GM08714 (cell line): Measurements from ENCODE around the gene MMD.

ENCODE experiments used
- H3K4me3 ChIP-seq: fragments of 200-500 bp; sonication (Bioruptor generic); 2 replicates; pipeline ENCODE4 v1.5.1; 2014; ENCODE audit warnings: mild to moderate bottlenecking, low read length, inconsistent platforms
- ZNF274 ChIP-seq: IDR thresholded peaks from 2 replicates; pipeline ENCODE4 v1.6.1; 2012; ENCODE audit warnings: mild to moderate bottlenecking, low read depth, low read length

Gene MMD

DNA sequence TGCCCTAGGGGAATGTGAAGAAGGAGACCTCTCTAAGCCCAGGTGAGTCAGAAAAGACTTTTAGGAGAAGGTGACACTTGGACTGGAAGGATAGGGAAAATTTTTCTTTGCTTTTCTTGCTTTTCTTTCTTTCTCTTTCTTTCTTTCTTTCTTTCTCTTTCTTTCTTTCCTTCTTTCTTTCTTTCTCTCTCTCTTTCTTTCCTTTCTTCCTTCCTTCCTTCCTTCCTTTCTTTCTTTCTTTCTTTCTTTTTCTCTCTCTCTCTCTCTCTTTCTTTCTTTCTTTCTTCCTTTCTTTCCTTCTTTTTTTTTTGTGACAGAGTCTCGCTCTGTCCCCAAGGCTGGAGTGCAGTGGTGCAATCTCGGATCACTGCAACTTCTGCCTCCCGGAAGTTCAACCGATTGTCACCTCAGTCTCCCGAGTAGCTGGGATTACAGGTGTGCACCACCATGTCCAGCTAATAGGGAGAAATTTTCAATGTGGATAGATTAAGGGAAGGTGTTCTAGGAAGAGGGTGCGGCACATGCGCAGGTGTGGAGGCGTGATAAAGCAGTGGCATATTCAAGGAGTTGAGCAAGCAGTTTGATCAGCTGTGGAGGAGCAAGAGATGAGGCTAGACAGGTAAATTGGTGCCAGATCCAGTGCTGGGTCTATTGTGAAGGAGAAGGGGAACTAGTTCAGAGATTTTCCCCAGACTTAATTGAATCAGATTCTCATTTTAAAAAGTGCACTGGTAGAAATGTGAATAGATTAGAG lies 40.4 kb downstream of the MMD start:
- no peak for TF ChIP-seq ZNF274
- H3K4me3 ChIP-seq: no peak overlapping the region

- no peak for TF ChIP-seq ZNF274
- no peak overlapping the region for H3K4me3 ChIP-seq
Observed at GRCh38 chr17:55377671-55378275, 43.9 kb downstream of the MMD start.

DNA sequence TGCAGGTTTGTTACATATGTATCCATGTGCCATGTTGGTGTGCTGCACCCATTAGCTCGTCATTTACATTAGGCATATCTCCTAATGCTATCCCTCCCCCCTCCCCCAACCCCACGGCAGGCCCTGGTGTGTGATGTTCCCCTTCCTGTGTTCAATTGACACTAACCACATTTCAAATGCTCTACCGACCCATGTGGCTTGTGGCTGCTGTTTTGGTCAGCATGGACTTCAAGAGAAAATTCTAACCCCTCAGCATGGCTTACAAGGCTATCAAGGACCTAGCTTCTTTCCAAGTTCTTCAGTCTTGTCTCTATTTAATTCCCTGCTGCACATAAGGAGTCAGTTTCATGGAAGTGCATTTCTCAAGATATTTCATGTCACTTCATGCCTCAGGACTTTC lies 52.9 kb downstream of the MMD start:
- no peak overlapping the region for H3K4me3 ChIP-seq
- no peak for TF ChIP-seq ZNF274

DNA sequence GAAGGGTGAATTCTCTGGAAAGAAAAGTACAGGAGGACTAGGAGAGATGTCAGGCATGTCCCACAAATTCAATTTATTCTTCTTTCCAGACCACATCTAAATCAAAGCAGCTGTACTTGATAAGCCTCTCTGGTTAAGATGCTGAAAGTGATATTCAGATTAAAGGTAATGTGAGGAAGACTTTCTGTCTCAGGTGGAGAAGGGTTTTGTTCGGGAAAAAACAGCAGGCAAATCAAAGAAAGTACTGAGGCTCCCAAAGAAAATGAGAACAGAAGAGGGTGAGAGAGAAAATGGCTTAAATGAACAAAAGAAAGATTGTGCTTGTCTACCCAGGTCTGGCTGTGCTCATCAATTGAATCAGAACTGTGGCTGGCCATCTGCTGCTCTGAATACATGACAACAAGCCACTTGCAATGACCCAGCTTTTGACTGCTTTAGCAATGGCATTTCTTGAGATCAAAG lies 55.6 kb downstream of the MMD start:
- H3K4me3 ChIP-seq: no peak overlapping the region
- no peak for TF ChIP-seq ZNF274

DNA sequence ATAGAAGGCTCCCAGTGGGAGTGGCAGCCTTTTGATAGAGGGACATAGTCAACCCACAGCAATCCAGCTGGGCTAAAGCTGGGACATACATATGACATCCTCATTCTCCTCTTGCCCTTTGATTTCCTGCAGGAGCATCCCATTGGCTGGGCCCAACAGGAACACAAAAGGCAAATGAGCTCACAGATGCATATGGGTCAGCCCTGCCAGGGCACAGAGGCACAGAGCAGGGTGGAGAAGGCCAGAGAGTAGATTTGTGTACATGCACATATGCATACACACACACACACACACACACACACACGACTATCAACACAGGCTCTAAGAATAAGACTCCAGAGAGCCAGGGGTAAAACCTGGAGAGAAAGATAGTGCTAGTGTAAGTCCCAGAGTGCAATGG lies 58.6 kb downstream of the MMD start:
- no peak overlapping the region for H3K4me3 ChIP-seq
- TF ChIP-seq ZNF274: no peak

GRCh38 chr17:55360971-55361370 lies 60.7 kb downstream of the MMD start:
- H3K4me3 ChIP-seq: no peak overlapping the region

GRCh38 chr17:55356434-55357328 lies 65.0 kb downstream of the MMD start:
- no peak overlapping the region for H3K4me3 ChIP-seq
- no peak for TF ChIP-seq ZNF274

More at GRCh38 chr17:55360971-55361370, 60.7 kb downstream of the MMD start:
- no peak for TF ChIP-seq ZNF274

DNA sequence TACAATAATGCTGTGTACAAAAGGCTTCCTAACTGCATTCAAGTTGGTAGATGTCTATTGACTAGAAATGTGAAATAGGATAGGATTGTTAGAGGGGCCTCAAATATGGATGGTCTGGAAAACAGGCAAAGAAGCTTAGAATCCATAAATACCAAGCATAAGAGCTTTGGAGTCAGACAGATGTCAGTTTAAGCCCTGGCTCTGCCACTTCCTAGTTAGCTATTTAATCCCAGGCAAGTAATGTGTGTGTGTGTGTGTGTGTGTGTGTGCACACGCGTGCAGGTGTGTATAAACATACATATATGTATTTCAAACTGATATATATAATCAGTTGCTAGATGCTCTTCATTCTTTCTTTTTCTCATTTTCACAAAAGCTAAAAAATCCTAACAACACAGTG lies 66.7 kb downstream of the MMD start:
- TF ChIP-seq ZNF274: no peak

GRCh38 chr17:55354010-55354409 lies 67.6 kb downstream of the MMD start:
- TF ChIP-seq ZNF274: no peak
- no peak overlapping the region for H3K4me3 ChIP-seq

More for the DNA sequence above, 66.7 kb downstream of the MMD start:
- no peak overlapping the region for H3K4me3 ChIP-seq

DNA sequence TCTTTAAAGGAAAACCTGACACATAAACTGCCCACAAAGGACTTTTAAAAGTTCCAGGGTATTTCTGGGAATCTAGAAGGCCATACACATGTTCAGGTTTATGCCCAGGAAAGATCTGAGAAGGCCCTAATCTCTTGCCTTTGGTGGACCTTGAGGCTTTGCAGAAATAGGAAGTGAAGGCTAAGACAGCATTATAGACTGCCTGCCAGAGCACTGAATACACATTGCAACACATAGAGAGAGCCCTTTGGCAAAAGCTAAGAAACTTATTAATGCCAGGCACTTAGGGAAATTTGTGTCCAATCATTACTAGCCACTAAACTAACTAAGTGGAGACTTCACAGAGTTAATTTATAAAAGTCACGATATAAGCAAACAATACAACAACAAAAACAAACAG lies 70.4 kb downstream of the MMD start:
- H3K4me3 ChIP-seq: no peak overlapping the region
- no peak for TF ChIP-seq ZNF274

DNA sequence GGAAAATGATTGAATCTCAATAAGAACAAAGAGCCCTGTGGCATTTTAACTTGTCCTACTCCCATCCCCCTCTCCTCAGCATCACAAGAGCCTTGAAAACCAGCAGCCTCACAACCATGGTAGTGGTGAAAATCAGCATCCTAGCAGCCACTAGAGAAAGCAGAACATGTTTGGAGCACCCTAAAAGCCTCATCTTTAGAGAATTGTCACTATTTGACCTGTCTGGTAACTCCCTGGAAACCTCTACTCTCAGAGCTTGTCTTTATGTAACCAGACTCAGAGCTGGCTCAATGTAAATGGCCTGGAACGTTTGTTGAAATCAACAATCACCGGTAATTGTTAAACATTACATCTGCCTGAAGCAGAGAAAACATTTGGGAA lies 70.8 kb downstream of the MMD start:
- TF ChIP-seq ZNF274: no peak
- H3K4me3 ChIP-seq: no peak overlapping the region

GRCh38 chr17:55348749-55349354 lies 72.8 kb downstream of the MMD start:
- no peak for TF ChIP-seq ZNF274
- H3K4me3 ChIP-seq: no peak overlapping the region

DNA sequence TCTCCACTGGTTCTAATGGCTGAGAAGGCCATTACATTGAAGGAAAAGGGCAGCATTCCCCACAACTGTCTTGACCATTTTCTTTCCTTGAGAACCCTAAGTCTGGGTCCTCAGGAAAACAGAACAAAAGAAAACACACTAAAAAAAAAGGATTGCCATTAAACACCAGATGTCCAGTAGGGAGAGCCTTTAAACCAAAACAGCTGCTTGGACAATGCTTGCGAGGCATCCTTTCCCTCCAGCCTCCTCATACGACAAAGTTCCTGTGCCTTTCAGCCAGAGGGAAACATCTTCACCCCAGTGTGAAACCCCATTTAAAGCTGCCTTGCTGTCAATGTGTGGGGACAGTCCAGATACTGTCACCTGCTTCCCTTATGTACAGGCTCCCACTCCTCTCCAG lies 74.3 kb downstream of the MMD start:
- TF ChIP-seq ZNF274: no peak
- no peak overlapping the region for H3K4me3 ChIP-seq

DNA sequence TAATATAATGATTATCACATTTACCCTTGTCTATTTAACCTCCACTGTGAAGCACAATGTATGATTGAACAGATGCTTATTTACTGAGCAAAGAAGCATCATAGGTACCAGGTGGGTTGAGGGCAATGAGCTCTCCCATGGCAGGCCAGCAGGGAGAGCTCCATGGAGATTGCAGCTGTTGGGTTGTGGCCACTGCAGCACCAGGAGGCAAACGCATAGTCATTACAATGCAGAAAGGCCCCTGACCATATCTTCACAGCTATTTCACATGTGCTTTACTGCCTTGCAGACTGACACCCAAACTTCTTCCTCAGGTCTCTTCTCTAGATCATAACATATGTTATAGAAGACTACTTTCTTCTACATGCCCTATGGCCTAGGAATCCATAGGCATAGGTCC lies 75.0 kb downstream of the MMD start:
- no peak overlapping the region for H3K4me3 ChIP-seq
- no peak for TF ChIP-seq ZNF274
